GM19324 (cell line): ENCODE measurements around the gene PDE7B.

Experiments
- ATAC-seq: cut with Tn5 transposase; IDR thresholded peaks from one replicate; pipeline ENCODE4 v1.9.1; 2021; ENCODE audit warnings: mild to moderate bottlenecking, moderate library complexity; ENCODE audit not compliant: unreplicated experiment, low FRiP score

The PDE7B gene

DNA sequence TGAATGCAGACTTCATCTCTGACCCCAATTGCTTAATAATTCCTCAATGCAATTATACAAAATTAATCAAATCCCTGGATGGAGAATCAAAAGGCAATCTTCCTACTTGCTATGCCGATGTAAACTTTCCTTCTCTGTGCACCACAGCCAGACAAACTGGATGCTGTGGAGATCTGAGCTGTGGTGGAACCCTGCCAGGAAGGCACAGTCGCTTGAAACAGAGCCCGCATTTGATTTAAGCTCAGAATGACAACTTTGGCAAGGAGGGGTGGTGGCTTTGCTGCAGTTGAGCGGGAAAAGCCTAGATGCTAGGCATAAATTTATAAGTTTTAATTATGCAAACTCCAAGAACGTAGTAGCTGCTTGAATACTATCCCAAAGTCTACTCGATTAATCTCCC is 207.8 kb downstream of the PDE7B start:
- no peak for ATAC-seq

GRCh38 chr6:136060052-136060451 is 208.6 kb downstream of the PDE7B start:
- ATAC-seq = no peak

GRCh38 chr6:136060759-136061158 is 209.3 kb downstream of the PDE7B start:
- ATAC-seq = no peak

GRCh38 chr6:136061701-136062100 is 210.2 kb downstream of the PDE7B start:
- no peak for ATAC-seq

- ATAC-seq = no peak
Measured at GRCh38 chr6:136063096-136063495, 211.6 kb downstream of the PDE7B start.

- ATAC-seq = no peak
Measured at GRCh38 chr6:136066005-136066404, 214.5 kb downstream of the PDE7B start.

GRCh38 chr6:136067731-136068341 is 216.3 kb downstream of the PDE7B start:
- no peak for ATAC-seq

DNA sequence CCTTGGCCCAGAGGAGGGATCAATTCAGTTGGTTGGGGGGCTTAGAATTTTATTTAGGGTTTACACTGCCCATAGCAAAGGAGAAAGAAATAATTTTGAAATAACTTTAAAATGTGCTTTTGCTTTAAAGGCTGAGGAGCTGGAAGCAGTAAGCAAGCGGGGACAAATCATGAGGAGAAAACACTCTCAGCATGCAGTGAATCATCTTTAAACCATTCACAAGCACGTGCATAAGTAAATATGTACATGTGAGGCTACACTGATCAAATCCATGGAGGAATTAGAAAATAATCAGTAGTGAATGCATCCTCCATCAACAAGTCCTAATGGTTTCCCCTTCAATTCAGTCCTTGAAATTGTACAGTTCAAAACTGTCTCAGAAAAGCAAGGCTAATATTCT is 217.6 kb downstream of the PDE7B start:
- no peak for ATAC-seq

GRCh38 chr6:136070815-136071214 is 219.3 kb downstream of the PDE7B start:
- no peak for ATAC-seq

DNA sequence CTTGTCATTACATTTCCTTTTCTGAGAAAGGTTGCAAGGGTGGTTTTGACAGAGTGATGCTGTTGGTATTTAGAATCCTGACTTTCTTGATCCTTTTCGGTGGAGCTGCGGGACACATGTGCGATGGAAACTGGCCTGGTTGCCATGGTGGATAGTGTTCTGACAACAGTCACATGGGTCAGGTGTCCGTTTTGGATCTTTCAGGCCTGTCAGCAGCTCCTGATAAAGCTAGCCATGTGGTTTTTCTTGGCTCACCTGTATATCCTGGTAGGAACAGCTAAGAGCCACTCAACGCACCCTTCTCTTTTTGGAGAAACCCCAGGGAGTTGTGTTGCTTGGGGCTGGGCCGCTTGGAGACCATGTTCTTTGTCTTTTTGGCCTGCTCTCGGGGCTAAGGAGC is 221.2 kb downstream of the PDE7B start:
- ATAC-seq = no peak

- ATAC-seq = no peak
Measured at GRCh38 chr6:136073216-136073615, 221.7 kb downstream of the PDE7B start.

GRCh38 chr6:136076496-136076895 is 225.0 kb downstream of the PDE7B start:
- no peak for ATAC-seq

GRCh38 chr6:136077834-136078576 is 226.5 kb downstream of the PDE7B start:
- ATAC-seq = no peak

- no peak for ATAC-seq
Measured at GRCh38 chr6:136079701-136080565, 228.4 kb downstream of the PDE7B start.

GRCh38 chr6:136083540-136083939 is 232.0 kb downstream of the PDE7B start:
- no peak for ATAC-seq

DNA sequence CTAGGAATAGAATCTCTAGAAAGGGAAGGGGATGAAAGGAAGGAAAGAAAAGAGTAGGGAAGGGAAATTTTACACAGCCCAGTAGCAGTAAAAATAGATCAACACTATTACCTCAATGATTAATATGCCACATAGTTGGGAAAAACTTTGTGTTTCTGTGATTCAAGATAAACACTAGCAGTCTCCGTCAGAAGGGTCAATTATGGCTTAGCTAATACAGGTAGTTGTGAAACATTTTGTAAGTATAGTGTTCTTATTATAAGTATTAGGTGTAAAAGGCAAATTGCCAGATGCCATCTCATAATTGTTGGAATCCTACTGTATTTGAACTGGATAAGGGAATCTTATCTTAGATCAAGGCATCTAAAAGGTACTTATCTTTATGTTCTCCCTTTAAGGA is 232.9 kb downstream of the PDE7B start:
- no peak for ATAC-seq

DNA sequence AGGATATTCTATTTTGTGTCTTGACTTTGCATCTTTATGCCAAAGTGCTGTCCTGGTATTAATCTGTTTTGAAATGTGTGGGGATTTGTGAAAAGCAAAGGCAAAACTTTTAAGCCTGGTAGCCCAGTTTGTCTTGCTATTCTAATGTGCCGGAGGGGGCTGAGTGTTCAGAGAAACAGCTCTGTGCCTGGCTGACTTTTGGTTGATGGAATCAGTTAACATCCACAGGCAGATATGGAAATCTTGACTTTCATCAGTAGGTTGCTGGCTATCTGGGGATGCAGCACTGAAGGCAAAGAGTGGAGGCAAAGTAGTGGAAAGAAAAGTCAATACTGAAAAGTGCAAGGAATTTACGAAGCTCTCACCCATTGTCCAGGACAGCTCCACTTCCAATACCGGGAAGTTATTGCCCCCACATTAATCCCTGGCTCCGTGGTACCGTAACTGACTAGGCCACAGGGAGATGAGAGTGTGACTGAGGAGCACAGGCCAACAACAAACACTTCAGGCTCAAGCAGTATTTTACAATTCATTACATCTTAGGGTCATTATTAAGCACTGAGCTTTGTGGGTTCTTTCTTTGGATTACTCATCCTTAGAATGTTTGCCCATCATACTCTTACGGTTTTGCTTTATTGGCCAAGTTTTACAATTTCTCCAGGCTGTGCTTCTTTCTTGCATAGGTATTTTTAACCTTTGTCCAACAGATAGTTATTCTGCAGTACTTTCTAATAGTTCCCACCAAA is 234.0 kb downstream of the PDE7B start:
- ATAC-seq = no peak

GRCh38 chr6:136086686-136087085 is 235.2 kb downstream of the PDE7B start:
- no peak for ATAC-seq

- no peak for ATAC-seq
Measured at GRCh38 chr6:136087986-136088385, 236.5 kb downstream of the PDE7B start.

- no peak for ATAC-seq
Measured at GRCh38 chr6:136088693-136089092, 237.2 kb downstream of the PDE7B start.

GRCh38 chr6:136089876-136090275 is 238.4 kb downstream of the PDE7B start:
- ATAC-seq = no peak
